Measurements from ENCODE around the gene PIK3R4. TPM values are rescaled to one million over a fixed set of nuclear protein-coding genes. Genes with fewer than 3 reads are reported as not detected.

PIK3R4 gene
- polyA plus RNA-seq, 1 donor (not counting 4 experiments of a cell fraction or from before 2014, with no cell fraction given) = 49.2 TPM

GRCh38 chr3:130757611-130758150 is 11.1 kb upstream of the PIK3R4 start:
- Histone ChIP-seq H3K36me3 (ENCODE audit: control insufficient read depth in 2 of 2, extremely low read depth in 1 of 2, insufficient read depth in 2 of 2, low read length in 2 of 2) (no peaks in the 10 kb centered on the region), H4K20me1 (ENCODE audit: control insufficient read depth, extremely low read depth, insufficient read depth, low read length) (no peaks in the 10 kb centered on the region), H3K4me2 (ENCODE audit: control insufficient read depth, extremely low read depth, insufficient read depth, low read depth, low read length) (no peak overlapping the region), H3K9ac (ENCODE audit: control insufficient read depth, extremely low read depth, insufficient read depth, low read length) (no peak overlapping the region), H3K27me3 (ENCODE audit: control insufficient read depth, extremely low read depth, insufficient read depth, low read length) (no peaks in the 10 kb centered on the region), H2AFZ (ENCODE audit: control insufficient read depth, low read length) (no peak overlapping the region), H3K9me1 (ENCODE audit: control insufficient read depth, extremely low read depth, insufficient read depth, low read length) (no peaks in the 10 kb centered on the region), H3K4me3 (ENCODE audit: control insufficient read depth in 2 of 3, extremely low read depth in 1 of 3, insufficient read depth in 2 of 3, low read depth in 1 of 3, low read length in 3 of 3) (no peak overlapping the region), H3K4me1 (ENCODE audit: control insufficient read depth, extremely low read depth, insufficient read depth, low read length) (peaks cover 28% of the 10 kb centered on the region), H3K79me2 (ENCODE audit: control insufficient read depth, insufficient read depth, low read length) (no peaks in the 10 kb centered on the region), H3K27ac (ENCODE audit: control insufficient read depth, insufficient read depth, low read length) (no peak overlapping the region), H3K9me3 (ENCODE audit: control insufficient read depth, low read depth, low read length) (no peaks in the 10 kb centered on the region)
- no peak for FAIRE-seq
- dilution Hi-C loops (cut with MboI; ENCODE audit: extremely low pct_ligation_motif_present, low sequenced_read_pairs) = no loop called here
- TF ChIP-seq, protein P1, sequence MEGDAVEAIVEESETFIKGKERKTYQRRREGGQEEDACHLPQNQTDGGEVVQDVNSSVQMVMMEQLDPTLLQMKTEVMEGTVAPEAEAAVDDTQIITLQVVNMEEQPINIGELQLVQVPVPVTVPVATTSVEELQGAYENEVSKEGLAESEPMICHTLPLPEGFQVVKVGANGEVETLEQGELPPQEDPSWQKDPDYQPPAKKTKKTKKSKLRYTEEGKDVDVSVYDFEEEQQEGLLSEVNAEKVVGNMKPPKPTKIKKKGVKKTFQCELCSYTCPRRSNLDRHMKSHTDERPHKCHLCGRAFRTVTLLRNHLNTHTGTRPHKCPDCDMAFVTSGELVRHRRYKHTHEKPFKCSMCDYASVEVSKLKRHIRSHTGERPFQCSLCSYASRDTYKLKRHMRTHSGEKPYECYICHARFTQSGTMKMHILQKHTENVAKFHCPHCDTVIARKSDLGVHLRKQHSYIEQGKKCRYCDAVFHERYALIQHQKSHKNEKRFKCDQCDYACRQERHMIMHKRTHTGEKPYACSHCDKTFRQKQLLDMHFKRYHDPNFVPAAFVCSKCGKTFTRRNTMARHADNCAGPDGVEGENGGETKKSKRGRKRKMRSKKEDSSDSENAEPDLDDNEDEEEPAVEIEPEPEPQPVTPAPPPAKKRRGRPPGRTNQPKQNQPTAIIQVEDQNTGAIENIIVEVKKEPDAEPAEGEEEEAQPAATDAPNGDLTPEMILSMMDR (optimal IDR thresholded peaks at IDR 0.05 in 1 of 3, IDR thresholded peaks at IDR 0.05 in 1 of 3, conservative IDR thresholded peaks at IDR 0.05 in 1 of 3; ENCODE audit: extremely low read depth in 1 of 3, insufficient read depth in 2 of 3, low read length in 3 of 3) = no peak
- no peak for TF ChIP-seq EZH2 (IDR thresholded peaks at IDR 0.05; ENCODE audit: low read length)
- no peak for DNase-seq (ENCODE audit: low read depth, low spot score)

DNA sequence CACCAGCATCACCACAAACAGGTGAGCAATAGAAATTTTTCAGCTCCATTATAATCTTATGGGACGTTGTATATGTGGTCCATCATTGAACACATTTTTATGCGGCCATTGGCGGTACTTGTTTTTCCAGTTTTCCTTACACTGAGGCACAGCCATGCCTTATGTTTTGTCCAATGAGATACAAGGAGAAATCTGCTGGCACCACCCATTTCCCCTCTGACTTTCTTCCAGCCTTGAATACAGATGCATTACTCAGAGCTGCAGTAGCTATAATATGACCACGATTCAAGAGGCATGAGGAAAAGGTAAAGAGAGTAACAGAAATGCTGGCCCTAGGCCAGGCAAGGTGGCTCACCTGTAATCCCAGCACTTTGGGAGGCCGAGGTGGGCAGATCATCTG is 9.0 kb upstream of the PIK3R4 start:
- Histone ChIP-seq H3K27me3 (ENCODE audit: control insufficient read depth, extremely low read depth, insufficient read depth, low read length) (no peaks in the 10 kb centered on the region), H3K79me2 (ENCODE audit: control insufficient read depth, insufficient read depth, low read length) (no peaks in the 10 kb centered on the region), H3K4me1 (ENCODE audit: control insufficient read depth, extremely low read depth, insufficient read depth, low read length) (peaks cover 14% of the 10 kb centered on the region), H3K4me2 (ENCODE audit: control insufficient read depth, extremely low read depth, insufficient read depth, low read depth, low read length) (no peak overlapping the region), H3K9ac (ENCODE audit: control insufficient read depth, extremely low read depth, insufficient read depth, low read length) (no peak overlapping the region), H3K9me3 (ENCODE audit: control insufficient read depth, low read depth, low read length) (no peaks in the 10 kb centered on the region), H3K27ac (ENCODE audit: control insufficient read depth, insufficient read depth, low read length) (no peak overlapping the region), H4K20me1 (ENCODE audit: control insufficient read depth, extremely low read depth, insufficient read depth, low read length) (no peaks in the 10 kb centered on the region), H3K4me3 (ENCODE audit: control insufficient read depth in 2 of 3, extremely low read depth in 1 of 3, insufficient read depth in 2 of 3, low read depth in 1 of 3, low read length in 3 of 3) (no peak overlapping the region), H3K9me1 (ENCODE audit: control insufficient read depth, extremely low read depth, insufficient read depth, low read length) (no peaks in the 10 kb centered on the region), H3K36me3 (ENCODE audit: control insufficient read depth in 2 of 2, extremely low read depth in 1 of 2, insufficient read depth in 2 of 2, low read length in 2 of 2) (no peaks in the 10 kb centered on the region), H2AFZ (ENCODE audit: control insufficient read depth, low read length) (no peak overlapping the region)
- DNase-seq (ENCODE audit: low read depth, low spot score) = no peak
- peak; percentile 94 for FAIRE-seq
- dilution Hi-C loops (cut with MboI; ENCODE audit: extremely low pct_ligation_motif_present, low sequenced_read_pairs) = no loop called here
- TF ChIP-seq, protein P1 (optimal IDR thresholded peaks at IDR 0.05 in 1 of 3, IDR thresholded peaks at IDR 0.05 in 1 of 3, conservative IDR thresholded peaks at IDR 0.05 in 1 of 3; ENCODE audit: extremely low read depth in 1 of 3, insufficient read depth in 2 of 3, low read length in 3 of 3) = no peak
- no peak for TF ChIP-seq EZH2 (IDR thresholded peaks at IDR 0.05; ENCODE audit: low read length)
